GM23338 (cell line): Measurements from ENCODE around the gene CAT.

ENCODE experiments used
- POLR2AphosphoS5 ChIP-seq: IDR thresholded peaks from 2 replicates; pipeline ENCODE4 v1.6.1; 2016; ENCODE audit warnings: antibody characterized with exemption, low read depth
- TF ChIP-seq, protein P1 (sequence below), 2 experiments: fragments of 200-600 bp in 1 of 2; sonication (generic) in 1 of 2; conservative IDR thresholded peaks; 2 replicates each; pipeline versions ENCODE4 v1.5.1 to v1.6.1; 2016 to 2017; ENCODE audit warnings: antibody characterized with exemption in 2 of 2, low read depth in 2 of 2, mild to moderate bottlenecking in 2 of 2, moderate library complexity in 1 of 2
- TF ChIP-seq, protein P2 (sequence below): IDR thresholded peaks from one replicate; pipeline ENCODE4 v1.6.1; 2018; ENCODE audit warnings: antibody characterized with exemption; ENCODE audit not compliant: unreplicated experiment

- no peak for TF ChIP-seq POLR2AphosphoS5
- TF ChIP-seq, protein P1, sequence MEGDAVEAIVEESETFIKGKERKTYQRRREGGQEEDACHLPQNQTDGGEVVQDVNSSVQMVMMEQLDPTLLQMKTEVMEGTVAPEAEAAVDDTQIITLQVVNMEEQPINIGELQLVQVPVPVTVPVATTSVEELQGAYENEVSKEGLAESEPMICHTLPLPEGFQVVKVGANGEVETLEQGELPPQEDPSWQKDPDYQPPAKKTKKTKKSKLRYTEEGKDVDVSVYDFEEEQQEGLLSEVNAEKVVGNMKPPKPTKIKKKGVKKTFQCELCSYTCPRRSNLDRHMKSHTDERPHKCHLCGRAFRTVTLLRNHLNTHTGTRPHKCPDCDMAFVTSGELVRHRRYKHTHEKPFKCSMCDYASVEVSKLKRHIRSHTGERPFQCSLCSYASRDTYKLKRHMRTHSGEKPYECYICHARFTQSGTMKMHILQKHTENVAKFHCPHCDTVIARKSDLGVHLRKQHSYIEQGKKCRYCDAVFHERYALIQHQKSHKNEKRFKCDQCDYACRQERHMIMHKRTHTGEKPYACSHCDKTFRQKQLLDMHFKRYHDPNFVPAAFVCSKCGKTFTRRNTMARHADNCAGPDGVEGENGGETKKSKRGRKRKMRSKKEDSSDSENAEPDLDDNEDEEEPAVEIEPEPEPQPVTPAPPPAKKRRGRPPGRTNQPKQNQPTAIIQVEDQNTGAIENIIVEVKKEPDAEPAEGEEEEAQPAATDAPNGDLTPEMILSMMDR (conservative IDR thresholded peaks at IDR 0.05; ENCODE audit: low read depth in 2 of 2): no peak
- TF ChIP-seq, protein P2, sequence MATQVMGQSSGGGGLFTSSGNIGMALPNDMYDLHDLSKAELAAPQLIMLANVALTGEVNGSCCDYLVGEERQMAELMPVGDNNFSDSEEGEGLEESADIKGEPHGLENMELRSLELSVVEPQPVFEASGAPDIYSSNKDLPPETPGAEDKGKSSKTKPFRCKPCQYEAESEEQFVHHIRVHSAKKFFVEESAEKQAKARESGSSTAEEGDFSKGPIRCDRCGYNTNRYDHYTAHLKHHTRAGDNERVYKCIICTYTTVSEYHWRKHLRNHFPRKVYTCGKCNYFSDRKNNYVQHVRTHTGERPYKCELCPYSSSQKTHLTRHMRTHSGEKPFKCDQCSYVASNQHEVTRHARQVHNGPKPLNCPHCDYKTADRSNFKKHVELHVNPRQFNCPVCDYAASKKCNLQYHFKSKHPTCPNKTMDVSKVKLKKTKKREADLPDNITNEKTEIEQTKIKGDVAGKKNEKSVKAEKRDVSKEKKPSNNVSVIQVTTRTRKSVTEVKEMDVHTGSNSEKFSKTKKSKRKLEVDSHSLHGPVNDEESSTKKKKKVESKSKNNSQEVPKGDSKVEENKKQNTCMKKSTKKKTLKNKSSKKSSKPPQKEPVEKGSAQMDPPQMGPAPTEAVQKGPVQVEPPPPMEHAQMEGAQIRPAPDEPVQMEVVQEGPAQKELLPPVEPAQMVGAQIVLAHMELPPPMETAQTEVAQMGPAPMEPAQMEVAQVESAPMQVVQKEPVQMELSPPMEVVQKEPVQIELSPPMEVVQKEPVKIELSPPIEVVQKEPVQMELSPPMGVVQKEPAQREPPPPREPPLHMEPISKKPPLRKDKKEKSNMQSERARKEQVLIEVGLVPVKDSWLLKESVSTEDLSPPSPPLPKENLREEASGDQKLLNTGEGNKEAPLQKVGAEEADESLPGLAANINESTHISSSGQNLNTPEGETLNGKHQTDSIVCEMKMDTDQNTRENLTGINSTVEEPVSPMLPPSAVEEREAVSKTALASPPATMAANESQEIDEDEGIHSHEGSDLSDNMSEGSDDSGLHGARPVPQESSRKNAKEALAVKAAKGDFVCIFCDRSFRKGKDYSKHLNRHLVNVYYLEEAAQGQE: no peak
Observed at GRCh38 chr11:34457607-34458006, 18.9 kb downstream of the CAT start.
